NCI-H1092 treated with DMSO at 0.1 percent for 48 hours (cell line): ENCODE data around the gene DEFB113.

Experiments used
- DNase-seq: peaks from one replicate; lab custom pipeline; 2025; lab: John Stamatoyannopoulos, UW

DEFB113 gene

GRCh38 chr6:49935387-49935786 lies 34.0 kb downstream of the DEFB113 start:
- no peak for DNase-seq

GRCh38 chr6:49934770-49935169 lies 34.7 kb downstream of the DEFB113 start:
- no peak for DNase-seq

- no peak for DNase-seq
Measured at GRCh38 chr6:49933526-49933925, 35.9 kb downstream of the DEFB113 start.

GRCh38 chr6:49929340-49929739 lies 40.1 kb downstream of the DEFB113 start:
- DNase-seq = no peak

GRCh38 chr6:49923826-49924225 lies 45.6 kb downstream of the DEFB113 start:
- no peak for DNase-seq

- no peak for DNase-seq
Measured at GRCh38 chr6:49919935-49920644, 49.3 kb downstream of the DEFB113 start.

- no peak for DNase-seq
Measured at GRCh38 chr6:49919261-49919660, 50.2 kb downstream of the DEFB113 start.

GRCh38 chr6:49918787-49919186 lies 50.6 kb downstream of the DEFB113 start:
- DNase-seq = no peak
